ENCODE results near the gene HPN. TPM values are rescaled to one million over a fixed set of nuclear protein-coding genes. Genes with fewer than 3 reads are reported as not detected.
A peak's percentile ranks its signal among the peaks of the same experiment; 100 is the strongest.

HPN gene
- total and polyA plus RNA-seq, 2 donors (not counting 3 experiments of a cell fraction or from before 2014, with no cell fraction given) = 0.10 TPM; not detected in 1

DNA sequence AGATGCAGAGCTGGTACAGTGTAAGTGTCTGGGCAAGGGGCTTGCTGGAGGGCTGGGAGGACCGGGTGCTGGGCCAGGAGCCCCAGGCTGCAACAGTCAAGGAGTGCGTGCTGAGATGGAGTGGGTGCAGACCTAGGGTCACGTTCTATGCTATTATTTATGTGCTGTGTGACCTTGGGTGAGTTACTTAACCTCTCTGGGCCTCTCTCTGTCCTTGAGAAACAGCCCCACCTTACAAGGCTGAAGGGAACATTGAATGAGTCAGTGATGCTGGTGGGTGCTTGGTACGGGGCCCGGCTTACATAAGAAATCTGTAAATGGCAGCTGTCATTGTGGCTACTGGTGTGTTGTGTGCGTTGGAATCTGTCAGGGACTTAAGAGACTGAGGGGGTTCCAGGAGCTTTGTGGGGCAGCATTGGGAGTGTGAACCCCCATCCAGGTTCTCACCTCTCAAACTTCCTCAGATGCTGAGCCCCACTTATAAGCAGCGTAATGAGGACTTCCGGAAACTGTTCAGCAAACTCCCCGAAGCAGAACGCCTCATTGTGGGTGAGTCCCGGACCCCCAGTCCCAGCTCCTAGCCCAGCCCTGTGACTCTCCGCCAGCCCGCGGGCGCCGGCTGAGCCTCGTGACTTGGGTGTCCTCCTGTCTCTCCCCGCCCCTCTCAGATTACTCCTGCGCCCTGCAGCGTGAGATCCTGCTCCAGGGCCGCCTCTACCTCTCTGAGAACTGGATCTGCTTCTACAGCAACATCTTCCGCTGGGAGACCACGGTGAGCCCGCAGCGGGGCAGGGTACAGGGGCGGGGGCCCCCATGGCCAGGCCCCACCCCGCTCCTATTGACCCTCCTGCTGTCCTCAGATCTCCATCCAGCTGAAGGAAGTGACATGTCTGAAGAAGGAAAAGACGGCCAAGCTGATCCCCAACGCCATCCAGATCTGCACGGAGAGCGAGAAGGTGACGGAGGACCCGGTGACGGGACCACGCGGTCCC is 31.8 kb upstream of the HPN start:
- H4K20me1 ChIP-seq (replicated peaks; ENCODE audit: control insufficient read depth, extremely low read depth, insufficient read depth, low read length) = no peaks in the 10 kb centered on the region
- peaks cover 20% of the 10 kb centered on the region for H3K4me1 ChIP-seq (ENCODE audit: control insufficient read depth, extremely low read depth, insufficient read depth, low read length)
- no peaks in the 10 kb centered on the region for H3K9me1 ChIP-seq (replicated peaks; ENCODE audit: control insufficient read depth, extremely low read depth, insufficient read depth, low read length)
- no peak overlapping the region for H2AFZ ChIP-seq (ENCODE audit: low read depth, low read length)
- TF ChIP-seq FOS (IDR thresholded peaks at IDR 0.05; ENCODE audit: borderline replicate concordance, insufficient read depth, low read length) = no peak
- no peak for TF ChIP-seq POLR2AphosphoS5 (IDR thresholded peaks at IDR 0.05; ENCODE audit: insufficient read depth, low read depth, low read length)
- TF ChIP-seq, protein P1, sequence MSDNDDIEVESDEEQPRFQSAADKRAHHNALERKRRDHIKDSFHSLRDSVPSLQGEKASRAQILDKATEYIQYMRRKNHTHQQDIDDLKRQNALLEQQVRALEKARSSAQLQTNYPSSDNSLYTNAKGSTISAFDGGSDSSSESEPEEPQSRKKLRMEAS (IDR thresholded peaks at IDR 0.05; ENCODE audit: insufficient read depth, insufficient read length) = no peak
- TF ChIP-seq JUN (IDR thresholded peaks at IDR 0.05; ENCODE audit: borderline replicate concordance, insufficient read depth, insufficient read length, low read depth) = no peak
- TF ChIP-seq GATA2 (IDR thresholded peaks at IDR 0.05; ENCODE audit: insufficient read depth, insufficient read length, low read depth, low read length) = no peak
- no peak for TF ChIP-seq POLR2A (IDR thresholded peaks at IDR 0.05; ENCODE audit: low read depth, low read length)
- no peak for TF ChIP-seq EZH2 (IDR thresholded peaks at IDR 0.05; ENCODE audit: borderline replicate concordance, low read depth, low read length, severe bottlenecking)
- no peak for TF ChIP-seq MYC (IDR thresholded peaks at IDR 0.05; ENCODE audit: low read depth, low read length)
- TF ChIP-seq, protein P2, sequence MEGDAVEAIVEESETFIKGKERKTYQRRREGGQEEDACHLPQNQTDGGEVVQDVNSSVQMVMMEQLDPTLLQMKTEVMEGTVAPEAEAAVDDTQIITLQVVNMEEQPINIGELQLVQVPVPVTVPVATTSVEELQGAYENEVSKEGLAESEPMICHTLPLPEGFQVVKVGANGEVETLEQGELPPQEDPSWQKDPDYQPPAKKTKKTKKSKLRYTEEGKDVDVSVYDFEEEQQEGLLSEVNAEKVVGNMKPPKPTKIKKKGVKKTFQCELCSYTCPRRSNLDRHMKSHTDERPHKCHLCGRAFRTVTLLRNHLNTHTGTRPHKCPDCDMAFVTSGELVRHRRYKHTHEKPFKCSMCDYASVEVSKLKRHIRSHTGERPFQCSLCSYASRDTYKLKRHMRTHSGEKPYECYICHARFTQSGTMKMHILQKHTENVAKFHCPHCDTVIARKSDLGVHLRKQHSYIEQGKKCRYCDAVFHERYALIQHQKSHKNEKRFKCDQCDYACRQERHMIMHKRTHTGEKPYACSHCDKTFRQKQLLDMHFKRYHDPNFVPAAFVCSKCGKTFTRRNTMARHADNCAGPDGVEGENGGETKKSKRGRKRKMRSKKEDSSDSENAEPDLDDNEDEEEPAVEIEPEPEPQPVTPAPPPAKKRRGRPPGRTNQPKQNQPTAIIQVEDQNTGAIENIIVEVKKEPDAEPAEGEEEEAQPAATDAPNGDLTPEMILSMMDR (IDR thresholded peaks at IDR 0.05; ENCODE audit: extremely low read depth in 1 of 2, insufficient read depth in 1 of 2, low read depth in 1 of 2, low read length in 2 of 2) = no peak
- POLR2A ChIA-PET = no interaction called here
- H3K36me3 ChIP-seq (ENCODE audit: control insufficient read depth in 2 of 2, extremely low read depth in 1 of 2, insufficient read depth in 2 of 2, low read length in 2 of 2) = peaks cover 9 to 43% of the 10 kb centered on the region in 2 experiments
- peaks cover 15% of the 10 kb centered on the region for H3K79me2 ChIP-seq (ENCODE audit: control insufficient read depth, insufficient read depth, low read length)
- TSS peak; percentile 16 for BruUV-seq (replicated peaks)
- H3K27ac ChIP-seq (ENCODE audit: insufficient read depth, low read depth, low read length) = no peak overlapping the region
- DNase-seq (ENCODE audit: low read depth, low spot score) (no peak), FAIRE-seq (no peak)
- intact Hi-C loops (cut with micrococcal nuclease) (loop anchor here (10.0 kb wide), 1 partner anchor 85 kb away; the partner anchor contains the start of gene ZNF30), dilution Hi-C loops (cut with MboI; ENCODE audit: extremely low pct_ligation_motif_present, low sequenced_read_pairs) (no loop called here)
- no peaks in the 10 kb centered on the region for H3K9me3 ChIP-seq (replicated peaks; ENCODE audit: control insufficient read depth, insufficient read depth, low read length)
- H3K27me3 ChIP-seq (ENCODE audit: control insufficient read depth in 2 of 2, insufficient read depth in 2 of 2, low read length in 2 of 2) = no peaks in the 10 kb centered on the region
- H3K4me3 ChIP-seq (replicated peaks in 1 of 3; ENCODE audit: insufficient read depth in 1 of 3, low read depth in 1 of 3, low read length in 3 of 3) = no peak overlapping the region
- no peak overlapping the region for H3K9ac ChIP-seq (replicated peaks; ENCODE audit: extremely low read depth, insufficient read depth, low read length)
- CTCF ChIA-PET = interaction anchor here (9.9 kb wide), 1 partner anchor 36 kb away, joined by 129 read pairs; no protein-coding TSS in a partner anchor
- H3K4me2 ChIP-seq (ENCODE audit: insufficient read depth, low read length) = no peak overlapping the region
